NB4 (cell line): ENCODE measurements around the gene SOX13.
A peak's percentile ranks its signal among the peaks of the same experiment; 100 is the strongest.

Experiments
- DNase-seq: peaks from one replicate; pipeline ENCODE4 v3.0.0; 2010; ENCODE audit warnings: low read depth
- H3K4me3 ChIP-seq: one replicate; pipeline ENCODE4 v1.5.1; 2011; ENCODE audit warnings: mild to moderate bottlenecking, low read depth, low read length, moderate library complexity
- CTCF ChIP-seq: IDR thresholded peaks from one replicate; pipeline ENCODE4 v1.5.1; 2012; ENCODE audit warnings: low read depth, low read length
- MAX ChIP-seq: IDR thresholded peaks from 2 replicates; pipeline ENCODE4 v1.6.1; 2011; ENCODE audit warnings: low read depth, low read length
- MYC ChIP-seq: IDR thresholded peaks from 2 replicates; pipeline ENCODE4 v1.6.1; 2011; ENCODE audit warnings: low read depth, low read length
- POLR2A ChIP-seq: IDR thresholded peaks from 2 replicates; pipeline ENCODE4 v1.6.1; 2011; ENCODE audit warnings: mild to moderate bottlenecking; ENCODE audit not compliant: insufficient read length; ENCODE audit errors: extremely low read depth

SOX13 gene

GRCh38 chr1:204126956-204127355 is 54.0 kb downstream of the SOX13 start:
- no peak for DNase-seq
- H3K4me3 ChIP-seq = no peak overlapping the region
- TF ChIP-seq MYC (no peak), MAX (no peak), CTCF (no peak), POLR2A (no peak)

- DNase-seq = peak; percentile 63
- TF ChIP-seq MYC = no peak
- peak; percentile 79 for TF ChIP-seq CTCF
Observed at GRCh38 chr1:204127597-204128242, 54.8 kb downstream of the SOX13 start.

GRCh38 chr1:204128464-204128963 is 55.6 kb downstream of the SOX13 start:
- no peak for TF ChIP-seq POLR2A
- no peak for TF ChIP-seq MYC
- no peak for TF ChIP-seq MAX
- TF ChIP-seq CTCF = no peak
- H3K4me3 ChIP-seq = no peak overlapping the region
- no peak for DNase-seq

More at GRCh38 chr1:204127597-204128242, 54.8 kb downstream of the SOX13 start:
- no peak overlapping the region for H3K4me3 ChIP-seq

- no peak overlapping the region for H3K4me3 ChIP-seq
- TF ChIP-seq MAX = no peak
- peak; percentile 76 for TF ChIP-seq CTCF
- peak; percentile 64 for DNase-seq
Observed at GRCh38 chr1:204128964-204129896, 56.3 kb downstream of the SOX13 start.

GRCh38 chr1:204130178-204130577 is 57.3 kb downstream of the SOX13 start:
- no peak overlapping the region for H3K4me3 ChIP-seq
- no peak for DNase-seq
- TF ChIP-seq MAX (no peak), CTCF (no peak), MYC (no peak), POLR2A (no peak)
